OCI-LY3 (cell line): ENCODE measurements around the gene SFSWAP.

Experiments
- CTCF ChIP-seq: fragments of 200-600, 300-600 bp; sonication (generic); IDR thresholded peaks from 2 replicates; pipeline ENCODE4 v1.5.1; 2014; ENCODE audit warnings: antibody characterized with exemption, low read length, low read depth
- EZH2phosphoT487 ChIP-seq: fragments of 200-600 bp; shearing (Covaris generic); IDR thresholded peaks from 2 replicates; pipeline ENCODE4 v1.6.1; 2018; ENCODE audit warnings: antibody characterized with exemption, mixed run types, low read depth

GRCh38 chr12:131671871-131672270, 39.0 kb upstream of the SFSWAP start:
- TF ChIP-seq EZH2phosphoT487 (no peak), CTCF (no peak)
